Measurements from ENCODE around the gene HIPK2.
"Not testable (repeated sequence)": the region's sequence is repeated elsewhere in the genome, so short reads cannot be mapped to it uniquely, and the experiment has no call there.

Gene HIPK2

GRCh38 chr7:139559364-139560105, 218.3 kb downstream of the HIPK2 start:
- no peak for DNase-seq

- DNase-seq: no peak
Observed at GRCh38 chr7:139557857-139558581, 219.8 kb downstream of the HIPK2 start.

DNA sequence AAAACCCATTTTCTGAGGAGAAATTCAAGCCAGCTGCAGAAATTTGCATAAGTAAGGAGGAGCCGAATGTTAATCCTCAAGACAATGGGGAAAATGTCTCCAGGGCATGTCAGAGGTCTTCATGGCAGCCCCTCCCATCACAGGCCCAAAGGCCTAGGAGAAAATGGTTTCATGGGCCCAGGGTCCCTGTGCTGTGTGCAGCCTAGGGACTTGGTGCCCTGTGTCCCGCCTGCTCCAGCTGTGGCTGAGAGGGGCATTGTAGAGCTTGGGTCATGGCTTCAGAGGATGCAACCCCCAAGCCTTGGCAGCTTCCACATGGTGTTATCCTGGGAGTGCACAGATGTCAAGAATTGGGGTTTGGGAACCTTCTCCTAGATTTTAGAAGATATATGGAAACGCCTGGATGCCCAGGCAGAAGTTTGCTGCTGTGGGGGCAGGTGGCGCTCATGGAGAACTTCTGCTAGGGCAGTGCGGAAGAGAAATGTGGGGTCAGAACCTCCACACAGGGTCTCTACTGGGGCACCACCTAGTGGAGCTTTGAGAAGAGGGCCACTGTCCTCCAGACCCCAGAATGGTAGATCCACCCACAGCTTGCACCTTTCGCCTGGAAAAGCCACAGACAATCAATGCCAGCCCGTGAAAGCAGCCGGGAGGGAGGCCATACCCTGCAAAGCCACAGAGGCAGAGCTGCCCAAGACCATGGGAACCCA, 223.7 kb downstream of the HIPK2 start:
- not testable (repeated sequence) for DNase-seq

GRCh38 chr7:139548302-139549028, 229.3 kb downstream of the HIPK2 start:
- DNase-seq: no peak

GRCh38 chr7:139544645-139545044, 233.2 kb downstream of the HIPK2 start:
- DNase-seq: no peak

DNA sequence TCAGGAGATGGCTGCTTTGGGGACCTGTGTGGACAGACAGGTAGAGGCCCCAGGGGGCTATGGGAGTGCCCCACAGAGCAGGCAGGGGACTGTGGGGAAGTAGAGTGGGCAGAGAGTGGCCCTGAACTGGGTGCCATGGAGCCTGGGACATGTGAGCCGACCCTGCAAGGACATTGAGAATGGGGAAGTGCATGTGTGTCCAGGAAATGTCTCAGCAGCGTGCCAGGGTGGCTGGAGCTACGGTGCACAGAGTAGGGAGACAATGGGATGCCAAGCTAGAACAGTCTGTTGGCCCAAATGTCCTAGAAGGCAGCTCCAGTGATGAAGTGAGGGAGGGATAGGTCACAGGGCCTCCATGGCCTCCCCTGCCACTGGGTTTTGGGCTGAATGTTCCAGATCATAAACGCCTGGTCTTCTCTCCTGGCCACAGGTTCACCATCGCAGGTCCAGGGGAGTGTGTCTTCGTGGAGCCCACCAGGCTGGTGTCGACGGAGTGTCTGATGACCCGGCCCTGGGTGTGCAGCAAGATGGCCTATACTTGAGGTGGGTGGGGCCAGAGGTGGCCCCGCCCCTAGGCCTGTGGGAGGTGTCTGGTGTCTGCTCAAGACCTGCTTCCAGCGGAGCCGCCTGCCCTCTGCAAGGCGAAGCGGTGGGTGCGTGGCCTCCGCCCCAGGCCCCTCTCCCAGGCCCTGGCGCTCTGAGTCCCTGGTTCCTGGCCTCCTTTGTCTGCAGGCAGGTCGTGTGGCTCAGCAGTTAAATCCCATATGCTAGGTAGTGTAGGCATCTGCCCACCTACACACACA, 233.8 kb downstream of the HIPK2 start:
- no peak for DNase-seq

- no peak for DNase-seq
Observed at GRCh38 chr7:139542308-139543151, 235.3 kb downstream of the HIPK2 start.

- no peak for DNase-seq
Observed at GRCh38 chr7:139541600-139542307, 236.0 kb downstream of the HIPK2 start.

GRCh38 chr7:139540203-139540602, 237.6 kb downstream of the HIPK2 start:
- DNase-seq: no peak

DNA sequence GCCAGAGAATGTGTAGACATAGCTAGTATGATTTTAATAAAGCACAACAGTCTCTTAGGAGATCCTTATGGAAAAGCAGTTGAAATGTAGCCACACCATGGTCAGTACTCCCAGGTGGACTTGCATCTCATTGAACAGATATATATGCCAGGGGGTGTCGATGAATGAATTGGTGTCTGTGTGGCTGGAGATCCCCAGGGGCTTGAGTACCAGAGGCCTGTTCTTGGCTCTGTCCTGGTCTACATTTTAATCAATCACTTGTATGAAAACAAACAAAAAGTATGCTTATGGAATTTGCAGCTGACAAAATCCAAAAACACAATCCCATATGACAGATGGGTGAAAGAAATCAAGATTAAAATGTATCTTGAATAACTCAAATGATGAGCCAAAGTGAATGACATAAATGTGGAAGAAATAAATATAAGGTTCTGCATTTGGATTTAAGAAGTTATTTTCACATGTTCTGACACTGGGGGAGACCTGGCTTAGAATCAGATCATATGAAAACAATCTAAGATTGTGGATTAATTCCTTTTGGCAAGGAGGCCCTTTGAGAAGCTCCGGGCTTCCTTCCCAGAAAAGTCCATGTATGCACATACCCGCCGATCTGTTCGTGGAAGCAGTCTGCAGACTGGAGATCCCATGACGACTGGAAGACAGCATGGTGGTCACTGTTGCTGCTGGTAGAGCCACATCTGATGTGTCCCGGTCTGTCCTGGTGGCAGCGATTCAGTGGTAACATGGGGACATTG, 238.7 kb downstream of the HIPK2 start:
- no peak for DNase-seq

DNA sequence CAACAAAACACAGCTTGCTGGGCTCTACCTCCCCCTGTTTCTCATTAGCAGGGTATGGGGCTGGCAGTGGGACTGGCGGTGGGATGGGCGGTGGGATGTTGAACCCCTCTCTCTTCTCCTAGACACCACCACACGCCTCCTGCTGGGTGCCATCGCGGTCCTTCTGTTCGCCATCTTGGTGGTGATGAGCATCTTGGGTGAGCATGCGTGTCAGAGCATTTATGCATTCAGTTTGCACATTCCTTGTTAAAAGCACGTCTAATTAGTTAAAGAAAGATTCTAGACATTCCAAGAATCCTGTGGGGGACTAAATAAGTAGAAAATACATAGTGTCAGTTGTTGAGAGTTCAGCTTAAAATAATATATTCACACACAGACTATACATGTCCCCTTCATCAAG, 241.6 kb downstream of the HIPK2 start:
- no peak for DNase-seq

GRCh38 chr7:139534966-139535651, 242.7 kb downstream of the HIPK2 start:
- DNase-seq: no peak

GRCh38 chr7:139534096-139534495, 243.7 kb downstream of the HIPK2 start:
- DNase-seq: no peak

DNA sequence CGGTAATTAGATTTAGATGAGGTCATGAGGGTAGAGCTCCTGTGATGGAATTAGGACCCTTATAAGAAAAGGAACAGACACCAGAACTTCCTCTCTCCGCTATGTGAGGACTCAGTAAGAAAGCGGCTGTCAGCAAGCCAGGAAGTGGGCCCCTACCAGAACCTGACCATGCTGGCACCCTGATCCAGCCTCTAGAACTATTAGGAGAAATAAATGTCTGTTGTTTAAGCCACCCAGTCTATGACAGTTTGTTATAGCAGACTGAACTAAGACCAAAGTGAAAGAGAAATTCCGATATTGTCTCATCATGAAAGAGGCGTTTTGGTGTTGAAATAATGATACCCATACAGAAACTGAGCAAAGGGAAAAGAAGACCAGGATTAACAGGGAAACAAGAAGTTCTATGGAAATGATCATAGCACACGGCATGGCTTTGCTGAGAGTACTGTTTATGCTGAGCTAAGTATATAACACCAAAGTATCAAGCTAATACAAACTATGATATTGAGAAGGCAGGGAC, 245.1 kb downstream of the HIPK2 start:
- DNase-seq: no peak

GRCh38 chr7:139531094-139531493, 246.7 kb downstream of the HIPK2 start:
- DNase-seq: no peak

- DNase-seq: no peak
Observed at GRCh38 chr7:139526578-139527544, 250.9 kb downstream of the HIPK2 start.

- DNase-seq: no peak
Observed at GRCh38 chr7:139525750-139526149, 252.0 kb downstream of the HIPK2 start.

GRCh38 chr7:139525239-139525638, 252.6 kb downstream of the HIPK2 start:
- no peak for DNase-seq
